ENCODE results near the gene ATG7.

Gene ATG7

GRCh38 chr3:11415099-11415498 is 142.9 kb downstream of the ATG7 start:
- H3K36me3 ChIP-seq (replicated peaks; ENCODE audit: insufficient read depth, low read length) = no peaks in the 10 kb centered on the region
- no peak overlapping the region for H3K4me2 ChIP-seq (ENCODE audit: low read depth, low read length)
- no peaks in the 10 kb centered on the region for H3K4me1 ChIP-seq (ENCODE audit: low read length)
- H3K27me3 ChIP-seq (replicated peaks; ENCODE audit: insufficient read depth, low read length) = no peaks in the 10 kb centered on the region
- H3F3A ChIP-seq (ENCODE audit: insufficient read depth, low read length) = no peaks in the 10 kb centered on the region
- H2AFZ ChIP-seq (ENCODE audit: low read length) = no peak overlapping the region
- DNase-seq = no peak
- H3K9me3 ChIP-seq (replicated peaks; ENCODE audit: insufficient read depth, low read length) = no peaks in the 10 kb centered on the region
- TF ChIP-seq EZH2phosphoT487 (IDR thresholded peaks at IDR 0.05; ENCODE audit: low read length) (no peak), EZH2 (optimal IDR thresholded peaks at IDR 0.05; ENCODE audit: low read depth, low read length) (no peak), CTCF (IDR thresholded peaks at IDR 0.05; ENCODE audit: low read length) (no peak)
- H3K27ac ChIP-seq (ENCODE audit: low read length) = no peak overlapping the region
- H3K79me2 ChIP-seq (ENCODE audit: low read length) = no peaks in the 10 kb centered on the region
- H4K20me1 ChIP-seq (ENCODE audit: insufficient read depth, low read length) = no peaks in the 10 kb centered on the region
- no peak overlapping the region for H3K9ac ChIP-seq (ENCODE audit: low read length)
- no peak overlapping the region for H3K4me3 ChIP-seq (ENCODE audit: low read length)
- no peaks in the 10 kb centered on the region for H3K9me2 ChIP-seq (replicated peaks; ENCODE audit: insufficient read depth, low read length)

GRCh38 chr3:11420066-11420465 is 147.9 kb downstream of the ATG7 start:
- TF ChIP-seq EZH2 (optimal IDR thresholded peaks at IDR 0.05; ENCODE audit: low read depth, low read length) = no peak
- no peak for TF ChIP-seq CTCF (IDR thresholded peaks at IDR 0.05; ENCODE audit: low read length)
- no peak for TF ChIP-seq EZH2phosphoT487 (IDR thresholded peaks at IDR 0.05; ENCODE audit: low read length)
- Histone ChIP-seq H3K4me2 (ENCODE audit: low read depth, low read length) (no peak overlapping the region), H3K36me3 (replicated peaks; ENCODE audit: insufficient read depth, low read length) (no peaks in the 10 kb centered on the region), H3F3A (ENCODE audit: insufficient read depth, low read length) (no peaks in the 10 kb centered on the region), H3K4me1 (ENCODE audit: low read length) (no peaks in the 10 kb centered on the region), H4K20me1 (ENCODE audit: insufficient read depth, low read length) (no peaks in the 10 kb centered on the region), H3K4me3 (ENCODE audit: low read length) (no peak overlapping the region), H3K9me3 (replicated peaks; ENCODE audit: insufficient read depth, low read length) (no peaks in the 10 kb centered on the region), H3K9me2 (replicated peaks; ENCODE audit: insufficient read depth, low read length) (no peaks in the 10 kb centered on the region), H3K79me2 (ENCODE audit: low read length) (no peaks in the 10 kb centered on the region), H3K9ac (ENCODE audit: low read length) (no peak overlapping the region), H2AFZ (ENCODE audit: low read length) (no peak overlapping the region), H3K27me3 (replicated peaks; ENCODE audit: insufficient read depth, low read length) (no peaks in the 10 kb centered on the region), H3K27ac (ENCODE audit: low read length) (no peak overlapping the region)
- no peak for DNase-seq

- H4K20me1 ChIP-seq (ENCODE audit: insufficient read depth, low read length) = no peaks in the 10 kb centered on the region
- H3K4me3 ChIP-seq (ENCODE audit: low read length) = no peak overlapping the region
- no peak for TF ChIP-seq CTCF (IDR thresholded peaks at IDR 0.05; ENCODE audit: low read length)
- no peak for TF ChIP-seq EZH2phosphoT487 (IDR thresholded peaks at IDR 0.05; ENCODE audit: low read length)
- TF ChIP-seq EZH2 (optimal IDR thresholded peaks at IDR 0.05; ENCODE audit: low read depth, low read length) = no peak
- no peaks in the 10 kb centered on the region for H3K9me3 ChIP-seq (replicated peaks; ENCODE audit: insufficient read depth, low read length)
- no peak for DNase-seq
- H3K9ac ChIP-seq (ENCODE audit: low read length) = no peak overlapping the region
- no peaks in the 10 kb centered on the region for H3K4me1 ChIP-seq (ENCODE audit: low read length)
- H3F3A ChIP-seq (ENCODE audit: insufficient read depth, low read length) = no peaks in the 10 kb centered on the region
- no peaks in the 10 kb centered on the region for H3K36me3 ChIP-seq (replicated peaks; ENCODE audit: insufficient read depth, low read length)
- no peak overlapping the region for H2AFZ ChIP-seq (ENCODE audit: low read length)
- H3K27me3 ChIP-seq (replicated peaks; ENCODE audit: insufficient read depth, low read length) = no peaks in the 10 kb centered on the region
- H3K9me2 ChIP-seq (replicated peaks; ENCODE audit: insufficient read depth, low read length) = no peaks in the 10 kb centered on the region
- no peak overlapping the region for H3K4me2 ChIP-seq (ENCODE audit: low read depth, low read length)
- H3K27ac ChIP-seq (ENCODE audit: low read length) = no peak overlapping the region
- no peaks in the 10 kb centered on the region for H3K79me2 ChIP-seq (ENCODE audit: low read length)
Observed at GRCh38 chr3:11422291-11422690, 150.1 kb downstream of the ATG7 start.

Measured in MM.1S (cell line).